Osteoblast (primary cell): ENCODE results near the gene CPN1. TPM values are rescaled to one million over a fixed set of nuclear protein-coding genes. Genes with fewer than 3 reads are reported as not detected.

Experiments used
- DNase-seq: peaks from one replicate; pipeline ENCODE4 v3.0.0; 2011; ENCODE audit warnings: low spot score, mixed read lengths; ENCODE audit not compliant: insufficient read length; ENCODE audit errors: missing footprints
- H2AFZ ChIP-seq: 2 replicates; pipeline ENCODE4 v1.6.0; 2011; ENCODE audit warnings: mild to moderate bottlenecking, low read length
- H3K27ac ChIP-seq: 2 replicates; pipeline ENCODE4 v1.5.1; 2011; ENCODE audit warnings: mild to moderate bottlenecking, low read depth, low read length, moderate library complexity
- H3K27me3 ChIP-seq: 2 replicates; pipeline ENCODE4 v1.6.0; 2012; ENCODE audit warnings: mild to moderate bottlenecking, control low read depth, inconsistent platforms, low read length, moderate library complexity; ENCODE audit not compliant: insufficient read depth
- H3K36me3 ChIP-seq: 2 replicates; pipeline ENCODE4 v1.5.1; 2011; ENCODE audit warnings: mild to moderate bottlenecking, low read length, control low read depth, moderate library complexity; ENCODE audit not compliant: insufficient read depth
- H3K4me1 ChIP-seq: 2 replicates; pipeline ENCODE4 v1.5.1; 2011; ENCODE audit warnings: mild to moderate bottlenecking, low read length, control low read depth, moderate library complexity; ENCODE audit not compliant: insufficient read depth
- H3K4me2 ChIP-seq: 2 replicates; pipeline ENCODE4 v1.6.0; 2011; ENCODE audit warnings: mild to moderate bottlenecking, low read length; ENCODE audit not compliant: insufficient read depth
- H3K4me3 ChIP-seq: fragments of 200-600 bp; sonication (generic); 3 replicates; pipeline ENCODE4 v1.5.1; 2012; ENCODE audit warnings: mild to moderate bottlenecking, low read length, inconsistent platforms; ENCODE audit not compliant: insufficient read depth
- H3K79me2 ChIP-seq: 2 replicates; pipeline ENCODE4 v1.6.0; 2012; ENCODE audit warnings: mild to moderate bottlenecking, low read length, control low read depth, inconsistent platforms; ENCODE audit not compliant: insufficient read depth
- H3K9me3 ChIP-seq: 2 replicates; pipeline ENCODE4 v1.5.1; 2011; ENCODE audit warnings: low read depth, low read length, control low read depth
- H4K20me1 ChIP-seq: 2 replicates; pipeline ENCODE4 v1.6.0; 2012; ENCODE audit warnings: mild to moderate bottlenecking, low read length, control low read depth; ENCODE audit not compliant: insufficient read depth
- CTCF ChIP-seq: IDR thresholded peaks from 2 replicates; pipeline ENCODE4 v1.5.1; 2011; ENCODE audit warnings: mild to moderate bottlenecking, low read depth, low read length, moderate library complexity; ENCODE audit errors: extremely low read depth
- total RNA-seq: library from RNA; depleted of rRNA; stranded (reverse); fragments of >200 nt; gene quantifications from 2 replicates; pipeline ENCODE4 v1.2.3, GENCODE V29; 2012

The CPN1 gene
- total RNA-seq, 1 donor: not detected

- H3K27ac ChIP-seq: no peak overlapping the region
Observed at GRCh38 chr10:100104300-100104699, 22.6 kb upstream of the CPN1 start.

GRCh38 chr10:100103581-100103980, 21.9 kb upstream of the CPN1 start:
- peaks cover 9% of the 10 kb centered on the region for H3K27me3 ChIP-seq
- TF ChIP-seq CTCF: no peak
- H3K9me3 ChIP-seq: no peaks in the 10 kb centered on the region
- no peaks in the 10 kb centered on the region for H3K79me2 ChIP-seq
- no peaks in the 10 kb centered on the region for H4K20me1 ChIP-seq
- no peak overlapping the region for H3K4me3 ChIP-seq
- H3K4me1 ChIP-seq: peaks cover 8% of the 10 kb centered on the region
- no peak overlapping the region for H2AFZ ChIP-seq
- no peak overlapping the region for H3K27ac ChIP-seq
- H3K36me3 ChIP-seq: no peaks in the 10 kb centered on the region
- H3K4me2 ChIP-seq: no peak overlapping the region
- DNase-seq: no peak

More at GRCh38 chr10:100104300-100104699, 22.6 kb upstream of the CPN1 start:
- Histone ChIP-seq H3K27me3 (peaks cover 10% of the 10 kb centered on the region), H3K4me1 (peaks cover 8% of the 10 kb centered on the region), H3K79me2 (no peaks in the 10 kb centered on the region), H3K4me2 (no peak overlapping the region), H3K36me3 (no peaks in the 10 kb centered on the region), H3K9me3 (no peaks in the 10 kb centered on the region), H3K4me3 (no peak overlapping the region), H2AFZ (no peak overlapping the region), H4K20me1 (no peaks in the 10 kb centered on the region)
- no peak for TF ChIP-seq CTCF
- DNase-seq: no peak

GRCh38 chr10:100101192-100102076, 19.8 kb upstream of the CPN1 start:
- H3K79me2 ChIP-seq: no peaks in the 10 kb centered on the region
- H2AFZ ChIP-seq: no peak overlapping the region
- no peak overlapping the region for H3K4me3 ChIP-seq
- DNase-seq: no peak
- TF ChIP-seq CTCF: no peak
- H4K20me1 ChIP-seq: no peaks in the 10 kb centered on the region
- H3K4me2 ChIP-seq: peak overlapping the region; percentile 6
- peaks cover 9% of the 10 kb centered on the region for H3K27me3 ChIP-seq
- peaks cover 4% of the 10 kb centered on the region for H3K9me3 ChIP-seq
- no peak overlapping the region for H3K27ac ChIP-seq
- peaks cover 8% of the 10 kb centered on the region for H3K4me1 ChIP-seq
- H3K36me3 ChIP-seq: no peaks in the 10 kb centered on the region

- DNase-seq: peak; percentile 81
- Histone ChIP-seq H3K79me2 (no peaks in the 10 kb centered on the region), H3K27me3 (peaks cover 9% of the 10 kb centered on the region), H3K4me2 (no peak overlapping the region), H3K36me3 (no peaks in the 10 kb centered on the region), H3K9me3 (peaks cover 4% of the 10 kb centered on the region), H3K27ac (no peak overlapping the region), H3K4me3 (no peak overlapping the region), H2AFZ (no peak overlapping the region), H3K4me1 (peaks cover 8% of the 10 kb centered on the region), H4K20me1 (no peaks in the 10 kb centered on the region)
- peak; percentile 34 for TF ChIP-seq CTCF
Observed at GRCh38 chr10:100100651-100101184, 19.0 kb upstream of the CPN1 start.
